K562 (cell line): ENCODE measurements around the gene LRRC4C. TPM values are rescaled to one million over a fixed set of nuclear protein-coding genes. Genes with fewer than 3 reads are reported as not detected.

Experiments
- ATAC-seq: fragments of 200-7000 bp; cut with Tn5 transposase; 3 replicates; pipeline ENCODE4 v1.9.1; 2020; ENCODE audit warnings: moderate library complexity
- BruUV-seq: library from RNA; stranded (reverse); fragments of 400-500 nt; replicated peaks from 2 replicates; lab custom pipeline; 2021; lab: Mats Ljungman, UMichigan
- CTCF ChIA-PET: fragments of 300-600 bp; formaldehyde crosslinking; extraction: SDS; loops from one replicate; lab custom pipeline; 2021; ENCODE audit warnings: low intra/inter-chr PET ratio; lab: Yijun Ruan, JAX
- POLR2A ChIA-PET: fragments of 300-600, 350-650 bp; sonication (Branson Sonifier 250); formaldehyde crosslinking; extraction: SDS; loops from one replicate; lab custom pipeline; 2021; ENCODE audit warnings: antibody characterized with exemption, inconsistent platforms; lab: Yijun Ruan, JAX
- DNase-seq, 4 experiments: peaks; one replicate each; pipeline versions ENCODE4 v3.0.0 to v3.0.0-alpha.2; 2011 to 2018; ENCODE audit warnings: low spot score in 3 of 4, mixed read lengths in 3 of 4; ENCODE audit errors: extremely low read depth in 1 of 4
- FAIRE-seq: peaks from 2 replicates; lab custom pipeline; 2011; peaks lifted over from hg19 to GRCh38; lab: Jason Lieb, UNC
- H2AFZ ChIP-seq: 2 replicates; pipeline ENCODE4 v1.6.0; 2011; ENCODE audit warnings: low read depth, low read length, control low read depth, inconsistent platforms
- H3K27ac ChIP-seq: fragments of 200-600 bp; 3 replicates; pipeline ENCODE4 v1.8.0; 2011; ENCODE audit warnings: low read depth, mild to moderate bottlenecking, control low read depth, inconsistent platforms, low read length, moderate library complexity, mixed read lengths; ENCODE audit errors: extremely low read depth
- H3K27me3 ChIP-seq, 2 experiments: fragments of 300-600 bp in 1 of 2; 2 replicates in 1 of 2; 3 replicates in 1 of 2; pipeline versions ENCODE4 v1.6.0 to v1.8.0; 2011; ENCODE audit warnings: inconsistent platforms in 2 of 2, low read length in 2 of 2, mild to moderate bottlenecking in 1 of 2, mixed read lengths in 1 of 2, moderate library complexity in 1 of 2; ENCODE audit not compliant: control insufficient read depth in 2 of 2, insufficient read depth in 2 of 2
- H3K36me3 ChIP-seq: fragments of 300-600 bp; 3 replicates; pipeline ENCODE4 v1.8.0; 2011; ENCODE audit warnings: mild to moderate bottlenecking, low read length, inconsistent platforms; ENCODE audit not compliant: control insufficient read depth, insufficient read depth
- H3K4me1 ChIP-seq, 2 experiments: fragments of 200-600 bp in 1 of 2; replicated peaks in 1 of 2; 2 replicates in 1 of 2; 3 replicates in 1 of 2; pipeline versions ENCODE4 v1.5.1 to v1.8.0; 2011; ENCODE audit warnings: inconsistent platforms in 2 of 2, low read length in 2 of 2, mild to moderate bottlenecking in 1 of 2, mixed read lengths in 1 of 2, moderate library complexity in 1 of 2; ENCODE audit not compliant: control insufficient read depth in 2 of 2, insufficient read depth in 2 of 2
- H3K4me2 ChIP-seq: 2 replicates; pipeline ENCODE4 v1.6.1; 2011; ENCODE audit warnings: low read length, control low read depth, inconsistent platforms, mixed read lengths; ENCODE audit not compliant: insufficient read depth
- H3K4me3 ChIP-seq: fragments of 200-600 bp; sonication (generic), shearing (Covaris generic); 2 replicates; pipeline ENCODE4 v1.5.1; 2016; ENCODE audit warnings: control low read depth, inconsistent platforms
- H3K79me2 ChIP-seq: fragments of 200-600 bp; 3 replicates; pipeline ENCODE4 v1.8.0; 2011; ENCODE audit warnings: low read length, inconsistent platforms; ENCODE audit not compliant: control insufficient read depth, insufficient read depth
- H3K9ac ChIP-seq, 2 experiments: 2 replicates each; pipeline versions ENCODE4 v1.6.0 to v1.6.1; 2011; ENCODE audit warnings: low read depth in 2 of 2, low read length in 2 of 2, control low read depth in 1 of 2, inconsistent platforms in 1 of 2, mild to moderate bottlenecking in 1 of 2, mixed read lengths in 1 of 2; ENCODE audit not compliant: insufficient read depth in 1 of 2
- H3K9me1 ChIP-seq: one replicate; pipeline ENCODE4 v1.6.0; 2011; ENCODE audit warnings: inconsistent platforms, mild to moderate bottlenecking, low read length, moderate library complexity; ENCODE audit not compliant: control insufficient read depth, insufficient read depth
- H3K9me3 ChIP-seq: replicated peaks from 2 replicates; pipeline ENCODE4 v1.5.1; 2011; ENCODE audit warnings: low read depth, low read length, inconsistent platforms; ENCODE audit not compliant: control insufficient read depth, insufficient read depth
- H4K20me1 ChIP-seq: replicated peaks from 2 replicates; pipeline ENCODE4 v1.6.1; 2011; ENCODE audit warnings: low read length, inconsistent platforms, mixed read lengths; ENCODE audit not compliant: control insufficient read depth, insufficient read depth
- CBFA2T3 ChIP-seq: fragments of 450-650 bp; IDR thresholded peaks from 2 replicates; pipeline ENCODE4 v1.6.1; 2017
- HNRNPLL ChIP-seq: fragments of 200-400 bp; formaldehyde crosslinking; IDR thresholded peaks from 2 replicates; pipeline ENCODE4 v1.6.1; 2017; ENCODE audit warnings: low read length, low read depth, mild to moderate bottlenecking; ENCODE audit not compliant: poor library complexity, severe bottlenecking
- MAX ChIP-seq: sonication (generic); formaldehyde crosslinking; IDR thresholded peaks from 2 replicates; pipeline ENCODE4 v1.9.0; 2022; ENCODE audit warnings: mild to moderate bottlenecking, missing genetic modification reagents
- MXD1 ChIP-seq: fragments of 250-450 bp; sonication (Bioruptor Pico); IDR thresholded peaks from 2 replicates; pipeline ENCODE4 v1.8.0; 2021; ENCODE audit warnings: borderline replicate concordance, mild to moderate bottlenecking, moderate library complexity; ENCODE audit not compliant: poor library complexity, severe bottlenecking
- MXI1 ChIP-seq: IDR thresholded peaks from 2 replicates; pipeline ENCODE4 v1.6.1; 2011; ENCODE audit warnings: low read depth, mild to moderate bottlenecking, improper control_type of control experiment, low read length
- NFE2 ChIP-seq: IDR thresholded peaks from 2 replicates; pipeline ENCODE4 v1.6.1; 2014; ENCODE audit warnings: antibody characterized with exemption, low read depth
- POLR3G ChIP-seq: IDR thresholded peaks from 2 replicates; pipeline ENCODE4 v1.6.1; 2011; ENCODE audit not compliant: insufficient read length, insufficient replicate concordance; ENCODE audit errors: extremely low read depth
- PTTG1 ChIP-seq: fragments of 450-650 bp; IDR thresholded peaks from 2 replicates; pipeline ENCODE4 v1.6.1; 2016; ENCODE audit warnings: low read depth, mild to moderate bottlenecking, missing genetic modification characterization, missing compliant biosample characterization
- RBM34 ChIP-seq: fragments of 200-400 bp; formaldehyde crosslinking; IDR thresholded peaks from 2 replicates; pipeline ENCODE4 v1.6.1; 2018; ENCODE audit warnings: low read length, borderline replicate concordance; ENCODE audit not compliant: insufficient read depth
- SNRNP70 ChIP-seq: fragments of 200-400 bp; formaldehyde crosslinking; optimal IDR thresholded peaks from 2 replicates; pipeline ENCODE3; 2017; ENCODE audit warnings: low read depth, low read length
- STAT6 ChIP-seq: sonication (generic); formaldehyde crosslinking; IDR thresholded peaks from 2 replicates; pipeline ENCODE4 v1.8.1; 2023; ENCODE audit warnings: mild to moderate bottlenecking, missing genetic modification reagents
- TBP ChIP-seq: optimal IDR thresholded peaks from 2 replicates; pipeline ENCODE3; 2011; ENCODE audit warnings: low read depth, low read length, improper control_type of control experiment
- TSHZ1 ChIP-seq: fragments of 250-450 bp; sonication (Bioruptor Pico); IDR thresholded peaks from 2 replicates; pipeline ENCODE4 v1.4.0; 2020; ENCODE audit warnings: mild to moderate bottlenecking, moderate library complexity
- ZNF280A ChIP-seq: fragments of 450-650 bp; IDR thresholded peaks from 2 replicates; pipeline ENCODE4 v1.6.1; 2018; ENCODE audit warnings: mild to moderate bottlenecking, low read depth; ENCODE audit not compliant: partially characterized antibody
- ZNF347 ChIP-seq: fragments of 450-650 bp; formaldehyde crosslinking; IDR thresholded peaks from 2 replicates; pipeline ENCODE4 v1.4.0; 2020; ENCODE audit warnings: low read depth, mild to moderate bottlenecking, moderate library complexity
- WGBS: fragments of 100-300 bp; shearing (Covaris generic); methylation state at CpG from one replicate; pipeline ENCODE4 v1.1.6; 2016; ENCODE audit warnings: low coverage, mixed read lengths; ENCODE audit not compliant: insufficient coverage; ENCODE audit errors: missing lambda C conversion rate; 5-methylcytosine and 5-hydroxymethylcytosine counted together
- in situ Hi-C: fragments of 300-500 bp; cut with MboI; formaldehyde crosslinking; loops from 4 replicates; pipeline ENCODE4 v1.15.0; 2018; ENCODE audit warnings: inconsistent platforms, mixed read lengths
- intact Hi-C: fragments of 100-400 bp; cut with micrococcal nuclease; formaldehyde crosslinking; loops from 2 replicates; pipeline ENCODE4 v1.14.2; 2022
- polyA plus RNA-seq, 8 experiments: library from polyadenylated mRNA; depleted of rRNA in 4 of 8; stranded (reverse) in 5 of 8; unstranded in 3 of 8; fragments of >200 nt; fragmentation: Nextera tagmentation in 2 of 8; fragmentation: Illumina TruSeq in 1 of 8; extraction: Ambion mirVana in 2 of 8; extraction: Trizol in 1 of 8; gene quantifications; 2 replicates each; pipeline versions ENCODE4 v1.2.1 to v1.2.3, GENCODE V29; 2011 to 2014; ENCODE audit warnings: inconsistent platforms in 1 of 8, missing spikeins in 1 of 8
- total RNA-seq, 7 experiments: library from RNA; depleted of rRNA in 6 of 7; stranded (reverse); fragments of >200 nt in 6 of 7; fragmentation: Illumina TruSeq in 2 of 7; extraction: Trizol in 2 of 7; gene quantifications; 2 replicates each; pipeline versions ENCODE4 v1.2.1 to v1.2.3, GENCODE V29; 2011 to 2021; ENCODE audit warnings: low replicate concordance in 1 of 7

The LRRC4C gene
- total and polyA plus RNA-seq, 9 of the 15 experiments (the other 6 are each of a cell fraction or from before 2014, with no cell fraction given), result not detected

GRCh38 chr11:40952479-40952878, 507.0 kb downstream of the LRRC4C start:
- WGBS, result 0% methylated on average over 1 of the region's 1 CpG
- Histone ChIP-seq H3K36me3 (no peaks in the 10 kb centered on the region), H3K79me2 (no peaks in the 10 kb centered on the region), H3K4me2 (no peak overlapping the region), H3K4me3 (no peak overlapping the region), H4K20me1 (no peaks in the 10 kb centered on the region), H3K27ac (no peak overlapping the region), H2AFZ (no peak overlapping the region), H3K27me3 (no peaks in the 10 kb centered on the region), H3K9me1 (no peaks in the 10 kb centered on the region), H3K4me1 (no peaks in the 10 kb centered on the region), H3K9ac (no peak overlapping the region), H3K9me3 (no peaks in the 10 kb centered on the region)
- no TSS peak for BruUV-seq
- POLR2A ChIA-PET, result no interaction called here
- no peak for DNase-seq
- in situ Hi-C loops, result no loop called here
- CTCF ChIA-PET, result no interaction called here
- intact Hi-C loops, result no loop called here
- ATAC-seq, result no peak
- no peak for FAIRE-seq
- no peak for TF ChIP-seq ZNF347
- TF ChIP-seq TSHZ1 (CRISPR knock-in tag), result no peak
- no peak for TF ChIP-seq HNRNPLL
- TF ChIP-seq STAT6 (CRISPR knock-in tag), result no peak
- no peak for TF ChIP-seq PTTG1 (tag)
- no peak for TF ChIP-seq RBM34
- no peak for TF ChIP-seq TBP
- TF ChIP-seq ZNF280A, result no peak
- TF ChIP-seq POLR3G, result no peak
- TF ChIP-seq CBFA2T3, result no peak
- TF ChIP-seq NFE2, result no peak
- no peak for TF ChIP-seq MXI1
- no peak for TF ChIP-seq MXD1 (CRISPR knock-in tag)
- no peak for TF ChIP-seq MAX (CRISPR knock-in tag)
- TF ChIP-seq SNRNP70, result no peak
